PC-3 (cell line): ENCODE results near the gene SHISA2. TPM values are rescaled to one million over a fixed set of nuclear protein-coding genes. Genes with fewer than 3 reads are reported as not detected.

Experiments
- ATAC-seq: fragments of 200-7000 bp; cut with Tn5 transposase; 2 replicates; pipeline ENCODE4 v1.9.1; 2020; ENCODE audit warnings: mild to moderate bottlenecking, moderate library complexity
- Bru-seq: library from RNA; stranded (reverse); fragments of 400-500 nt; gene quantifications from one replicate; lab custom pipeline; 2021; lab: Mats Ljungman, UMichigan
- BruChase-seq, 2 experiments: library from RNA; stranded (reverse); fragments of 400-500 nt; gene quantifications; one replicate each; lab custom pipeline; 2021; lab: Mats Ljungman, UMichigan
- BruUV-seq: library from RNA; stranded (reverse); fragments of 400-500 nt; replicated peaks from 2 replicates; lab custom pipeline; 2021; lab: Mats Ljungman, UMichigan
- CTCF ChIA-PET: fragments of 300-600 bp; sonication (Branson Sonifier 250); formaldehyde crosslinking; loops from one replicate; lab custom pipeline; 2022; ENCODE audit warnings: antibody characterized with exemption; lab: Charles Lee
- POLR2A ChIA-PET: fragments of 300-600 bp; sonication (Branson Sonifier 250); formaldehyde crosslinking; loops from one replicate; lab custom pipeline; 2022; ENCODE audit warnings: antibody characterized with exemption; ENCODE audit not compliant: unreplicated experiment; lab: Charles Lee
- DNase-seq: peaks from one replicate; pipeline ENCODE4 v3.0.0-alpha.2; 2015
- H2AFZ ChIP-seq: fragments of 300-600 bp; sonication (generic); 2 replicates; pipeline ENCODE4 v1.6.0; 2016; ENCODE audit warnings: antibody characterized with exemption, low read length
- H3F3A ChIP-seq: fragments of 300-600 bp; sonication (generic); one replicate; pipeline ENCODE4 v1.6.0; 2017; ENCODE audit warnings: antibody characterized with exemption, low read length, control low read depth, mild to moderate bottlenecking; ENCODE audit not compliant: unreplicated experiment
- H3K27ac ChIP-seq: fragments of 300-600 bp; sonication (generic); 2 replicates; pipeline ENCODE4 v1.5.1; 2016; ENCODE audit warnings: mild to moderate bottlenecking, low read length
- H3K27me3 ChIP-seq: fragments of 300-600 bp; sonication (generic); 2 replicates; pipeline ENCODE4 v1.6.1; 2016; ENCODE audit warnings: low read length, mixed read lengths
- H3K36me3 ChIP-seq: fragments of 300-600 bp; sonication (generic); 2 replicates; pipeline ENCODE4 v1.6.1; 2016; ENCODE audit warnings: low read depth, mixed run types, low read length, mixed read lengths
- H3K4me1 ChIP-seq: fragments of 300-600 bp; sonication (generic); 2 replicates; pipeline ENCODE4 v1.5.1; 2016; ENCODE audit warnings: low read length; ENCODE audit not compliant: insufficient read depth
- H3K4me2 ChIP-seq: fragments of 300-600 bp; sonication (generic); 2 replicates; pipeline ENCODE4 v1.6.0; 2016; ENCODE audit warnings: low read length
- H3K4me3 ChIP-seq: fragments of 300-600 bp; sonication (generic); 2 replicates; pipeline ENCODE4 v1.5.1; 2016; ENCODE audit warnings: mild to moderate bottlenecking, low read length, mixed read lengths
- H3K79me2 ChIP-seq: fragments of 300-600 bp; sonication (generic); 2 replicates; pipeline ENCODE4 v1.6.1; 2017; ENCODE audit warnings: low read length, mixed read lengths
- H3K9ac ChIP-seq: fragments of 300-600 bp; sonication (generic); 2 replicates; pipeline ENCODE4 v1.6.0; 2016; ENCODE audit warnings: mild to moderate bottlenecking, low read length
- H3K9me2 ChIP-seq: fragments of 300-600 bp; sonication (generic); replicated peaks from 2 replicates; pipeline ENCODE4 v1.6.1; 2016; ENCODE audit warnings: mixed run types, low read length, mixed read lengths
- H3K9me3 ChIP-seq: fragments of 300-600 bp; sonication (generic); 2 replicates; pipeline ENCODE4 v1.6.1; 2016; ENCODE audit warnings: low read length, mixed read lengths
- H4K20me1 ChIP-seq: fragments of 300-600 bp; sonication (generic); 2 replicates; pipeline ENCODE4 v1.6.1; 2016; ENCODE audit warnings: low read length, mixed read lengths
- EZH2 ChIP-seq: fragments of 300-600 bp; sonication (generic); IDR thresholded peaks from one replicate; pipeline ENCODE4 v1.6.1; 2017; ENCODE audit warnings: antibody characterized with exemption, mild to moderate bottlenecking, low read length; ENCODE audit not compliant: unreplicated experiment
- EZH2phosphoT487 ChIP-seq: fragments of 300-600 bp; sonication (generic); IDR thresholded peaks from 2 replicates; pipeline ENCODE4 v1.6.1; 2018; ENCODE audit warnings: mild to moderate bottlenecking, antibody characterized with exemption, low read length, borderline replicate concordance
- intact Hi-C: fragments of 100-400 bp; cut with micrococcal nuclease; formaldehyde crosslinking; loops from 2 replicates; pipeline ENCODE4 v1.9.0; 2023
- long read RNA-seq: library from polyadenylated mRNA; unstranded; transcript quantifications from one replicate; pipeline ENCODE4 v2.0.0, GENCODE V29; 2021; ENCODE audit not compliant: unreplicated experiment
- total RNA-seq: library from RNA; depleted of rRNA; stranded (reverse); fragments of >200 nt; gene quantifications from 2 replicates; pipeline ENCODE4 v1.2.3, GENCODE V29; 2014; rRNA removed
- TF ChIP-seq, protein P1 (sequence below): fragments of 300-600 bp; sonication (generic); conservative IDR thresholded peaks from 2 replicates; pipeline ENCODE4 v1.5.1; 2017; ENCODE audit warnings: antibody characterized with exemption, low read depth, mild to moderate bottlenecking, low read length

SHISA2 gene
- total RNA-seq (7.8 TPM in 2 replicates), Bru-seq, nascent RNA (percentile 54 among the genes with signal in this experiment), BruChase-seq, experiment 1, labeled RNA remaining after a 6-hour chase (percentile 87 among the genes with signal in this experiment), BruChase-seq, experiment 2, labeled RNA remaining after a 2-hour chase (percentile 69 among the genes with signal in this experiment)
- long read RNA-seq, transcript SHISA2-201 (2 exons, 2,860 nt) = major isoform, 21 of 22 reads
- long read RNA-seq, partial matches to known transcripts = 1 of 22 reads
- long read RNA-seq, other reads (novel, unspliced or antisense) = 0 of 22 reads

DNA sequence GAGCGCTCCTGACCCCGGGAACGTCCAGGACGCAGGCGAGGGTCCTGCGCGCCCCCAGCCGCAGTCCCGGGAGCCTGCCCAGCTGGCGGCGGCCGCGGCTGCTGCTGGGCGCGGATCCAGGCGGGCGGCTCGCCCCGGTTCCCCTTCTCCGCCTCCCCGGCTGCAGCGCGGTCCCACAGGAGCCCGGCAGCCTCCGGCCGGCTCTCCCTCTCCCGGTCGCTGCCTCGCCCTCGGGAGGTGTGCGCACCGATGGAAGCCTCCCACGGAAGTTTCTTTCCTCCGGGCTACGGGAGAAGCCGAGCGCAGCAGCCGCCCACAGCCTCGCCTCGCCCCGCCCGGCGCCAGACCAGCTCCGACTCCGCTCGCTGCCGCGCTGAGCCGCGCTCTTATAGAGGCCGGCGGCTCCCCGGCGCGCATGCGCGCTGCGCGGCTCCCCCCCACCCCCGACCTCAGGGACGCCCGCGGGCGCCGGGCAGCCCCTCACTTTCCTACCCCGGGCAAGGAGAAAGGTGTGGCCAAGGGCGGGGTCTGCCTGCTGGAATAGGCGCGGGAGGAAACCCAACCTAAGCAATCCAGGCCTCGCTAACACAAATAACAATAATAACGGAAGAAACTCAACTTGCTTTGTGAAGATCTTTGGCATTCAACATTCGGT is at the start of gene SHISA2:
SHISA2 (minus strand) TSS at position 360 of the 655 bp plus-strand sequence. CDS start 1,041 bp downstream, outside the sequence.
- no peaks in the 10 kb centered on the region for H4K20me1 ChIP-seq
- H2AFZ ChIP-seq = peak within 1 kb of the TSS; percentile 51
- no peaks in the 10 kb centered on the region for H3K79me2 ChIP-seq
- H3K4me3 ChIP-seq = peak within 1 kb of the TSS; percentile 67
- DNase-seq = peak; percentile 52
- peak within 1 kb of the TSS; percentile 51 for H3K9ac ChIP-seq
- H3K27ac ChIP-seq = no peak within 1 kb of the TSS
- CTCF ChIA-PET = interaction anchor here (1.0 kb wide), 1 partner anchor 10 kb away, joined by 8 read pairs; no protein-coding TSS in a partner anchor
- peak within 1 kb of the TSS; percentile 83 for H3K4me2 ChIP-seq
- ATAC-seq = peak; percentile 74
- H3K27me3 ChIP-seq = no peaks in the 10 kb centered on the region
- no peaks in the 10 kb centered on the region for H3F3A ChIP-seq
- no peaks in the 10 kb centered on the region for H3K9me3 ChIP-seq
- H3K4me1 ChIP-seq = peaks cover 11% of the 10 kb centered on the region
- POLR2A ChIA-PET = interaction anchor here (0.7 kb wide), 1 partner anchor 151 kb away, joined by 3 read pairs; no protein-coding TSS in a partner anchor
- intact Hi-C loops = no loop called here
- BruUV-seq = no TSS peak
- no peak for TF ChIP-seq EZH2
- TF ChIP-seq EZH2phosphoT487 = no peak
- TF ChIP-seq, protein P1, sequence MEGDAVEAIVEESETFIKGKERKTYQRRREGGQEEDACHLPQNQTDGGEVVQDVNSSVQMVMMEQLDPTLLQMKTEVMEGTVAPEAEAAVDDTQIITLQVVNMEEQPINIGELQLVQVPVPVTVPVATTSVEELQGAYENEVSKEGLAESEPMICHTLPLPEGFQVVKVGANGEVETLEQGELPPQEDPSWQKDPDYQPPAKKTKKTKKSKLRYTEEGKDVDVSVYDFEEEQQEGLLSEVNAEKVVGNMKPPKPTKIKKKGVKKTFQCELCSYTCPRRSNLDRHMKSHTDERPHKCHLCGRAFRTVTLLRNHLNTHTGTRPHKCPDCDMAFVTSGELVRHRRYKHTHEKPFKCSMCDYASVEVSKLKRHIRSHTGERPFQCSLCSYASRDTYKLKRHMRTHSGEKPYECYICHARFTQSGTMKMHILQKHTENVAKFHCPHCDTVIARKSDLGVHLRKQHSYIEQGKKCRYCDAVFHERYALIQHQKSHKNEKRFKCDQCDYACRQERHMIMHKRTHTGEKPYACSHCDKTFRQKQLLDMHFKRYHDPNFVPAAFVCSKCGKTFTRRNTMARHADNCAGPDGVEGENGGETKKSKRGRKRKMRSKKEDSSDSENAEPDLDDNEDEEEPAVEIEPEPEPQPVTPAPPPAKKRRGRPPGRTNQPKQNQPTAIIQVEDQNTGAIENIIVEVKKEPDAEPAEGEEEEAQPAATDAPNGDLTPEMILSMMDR = no peak
- no peaks in the 10 kb centered on the region for H3K9me2 ChIP-seq
- H3K36me3 ChIP-seq = no peaks in the 10 kb centered on the region

- no peaks in the 10 kb centered on the region for H3K4me1 ChIP-seq
- H3K36me3 ChIP-seq = no peaks in the 10 kb centered on the region
- DNase-seq (no peak), ATAC-seq (no peak)
- no peak overlapping the region for H3K9ac ChIP-seq
- H3F3A ChIP-seq = no peaks in the 10 kb centered on the region
- no peak overlapping the region for H3K27ac ChIP-seq
- H3K4me3 ChIP-seq = no peak overlapping the region
- TF ChIP-seq, protein P1 = no peak
- TF ChIP-seq EZH2phosphoT487 (no peak), EZH2 (no peak)
- ChIA-PET CTCF (interaction anchor here (0.6 kb wide), 1 partner anchor 426 kb away, joined by 4 read pairs; no protein-coding TSS in a partner anchor), POLR2A (no interaction called here)
- no peak overlapping the region for H2AFZ ChIP-seq
- no TSS peak for BruUV-seq
- H3K9me3 ChIP-seq = no peaks in the 10 kb centered on the region
- no peak overlapping the region for H3K4me2 ChIP-seq
- H3K9me2 ChIP-seq = no peaks in the 10 kb centered on the region
- H3K27me3 ChIP-seq = peaks cover 70% of the 10 kb centered on the region
- no peaks in the 10 kb centered on the region for H3K79me2 ChIP-seq
- H4K20me1 ChIP-seq = no peaks in the 10 kb centered on the region
- intact Hi-C loops = no loop called here
Measured at GRCh38 chr13:26095846-26096610, 44.2 kb upstream of the SHISA2 start.
